Panc1 (cell line): Measurements from ENCODE around the gene EPN1. TPM values are rescaled to one million over a fixed set of nuclear protein-coding genes. Genes with fewer than 3 reads are reported as not detected.

Experiments
- ATAC-seq: fragments of 200-7000 bp; cut with Tn5 transposase; 2 replicates; pipeline ENCODE4 v1.9.1; 2020; ENCODE audit warnings: mild to moderate bottlenecking, moderate library complexity
- BruUV-seq: library from RNA; stranded (reverse); fragments of 400-500 nt; replicated peaks from 2 replicates; lab custom pipeline; 2021; lab: Mats Ljungman, UMichigan
- CTCF ChIA-PET: fragments of 300-600 bp; sonication (Branson Sonifier 250); formaldehyde crosslinking; loops from one replicate; lab custom pipeline; 2022; ENCODE audit warnings: antibody characterized with exemption; lab: Charles Lee
- POLR2A ChIA-PET: fragments of 300-600 bp; sonication (Branson Sonifier 250); formaldehyde crosslinking; loops from one replicate; lab custom pipeline; 2022; ENCODE audit warnings: antibody characterized with exemption; lab: Charles Lee
- DNase-seq: peaks from one replicate; pipeline ENCODE4 v3.0.0-alpha.2; 2010; ENCODE audit warnings: low read depth, low spot score
- H3K27ac ChIP-seq: 2 replicates; pipeline ENCODE4 v1.5.1; 2011; ENCODE audit warnings: mild to moderate bottlenecking, low read length, inconsistent platforms
- H3K27me3 ChIP-seq: fragments of 200-500 bp; sonication (Bioruptor generic); 2 replicates; pipeline ENCODE4 v1.6.0; 2014; ENCODE audit warnings: low read length, inconsistent platforms; ENCODE audit not compliant: control insufficient read depth, insufficient read depth
- H3K36me3 ChIP-seq: fragments of 200-500 bp; sonication (Bioruptor generic); 2 replicates; pipeline ENCODE4 v1.5.1; 2014; ENCODE audit warnings: inconsistent platforms, mild to moderate bottlenecking, low read length, moderate library complexity; ENCODE audit not compliant: control insufficient read depth, insufficient read depth
- H3K4me1 ChIP-seq: 2 replicates; pipeline ENCODE4 v1.5.1; 2011; ENCODE audit warnings: inconsistent platforms, mild to moderate bottlenecking, low read length, moderate library complexity; ENCODE audit not compliant: control insufficient read depth, insufficient read depth
- H3K4me3 ChIP-seq, 2 experiments: 2 replicates each; pipeline ENCODE4 v1.5.1; 2011 to 2012; ENCODE audit warnings: low read depth in 2 of 2, low read length in 2 of 2, mild to moderate bottlenecking in 2 of 2, inconsistent platforms in 1 of 2, moderate library complexity in 1 of 2
- H3K9me3 ChIP-seq: fragments of 200-500 bp; sonication (Bioruptor generic); 2 replicates; pipeline ENCODE4 v1.5.1; 2014; ENCODE audit warnings: low read depth, mild to moderate bottlenecking, inconsistent platforms, low read length, moderate library complexity; ENCODE audit not compliant: control insufficient read depth, insufficient read depth
- POLR2AphosphoS5 ChIP-seq: IDR thresholded peaks from 2 replicates; pipeline ENCODE4 v1.6.1; 2012; ENCODE audit warnings: mild to moderate bottlenecking, low read depth, low read length, moderate library complexity
- SIN3A ChIP-seq: IDR thresholded peaks from 2 replicates; pipeline ENCODE4 v1.6.1; 2012; ENCODE audit warnings: low read depth, mild to moderate bottlenecking, low read length, moderate library complexity, borderline replicate concordance; ENCODE audit not compliant: insufficient read depth
- TCF7L2 ChIP-seq: IDR thresholded peaks from 2 replicates; pipeline ENCODE4 v1.6.1; 2011; ENCODE audit warnings: mild to moderate bottlenecking, low read depth, low read length, inconsistent platforms
- in situ Hi-C: cut with HindIII; loops from 2 replicates; pipeline ENCODE4 v1.10.0; 2016; ENCODE audit warnings: low sequenced_read_pairs, low pct_unique_long_range_greater_than_20kb
- intact Hi-C: fragments of 100-400 bp; cut with micrococcal nuclease; formaldehyde crosslinking; loops from one replicate; pipeline ENCODE4 v1.10.0; 2022; ENCODE audit not compliant: unreplicated experiment
- total RNA-seq: library from RNA; stranded (reverse); gene quantifications from one replicate; pipeline ENCODE4 v1.2.1, GENCODE V29; 2021; ENCODE audit not compliant: unreplicated experiment
- TF ChIP-seq, protein P1 (sequence below): fragments of 450-650 bp; IDR thresholded peaks from 2 replicates; pipeline ENCODE4 v1.5.1; 2017; ENCODE audit warnings: mild to moderate bottlenecking
- TF ChIP-seq, protein P2 (sequence below), 2 experiments: IDR thresholded peaks; 2 replicates each; pipeline ENCODE4 v1.6.1; 2011 to 2012; ENCODE audit warnings: low read depth in 2 of 2, control low read depth in 1 of 2, low read length in 1 of 2, mild to moderate bottlenecking in 1 of 2, moderate library complexity in 1 of 2; ENCODE audit not compliant: insufficient read depth in 1 of 2

Gene EPN1
- total RNA-seq, 1 experiment from 2014 or later, result 361 TPM

DNA sequence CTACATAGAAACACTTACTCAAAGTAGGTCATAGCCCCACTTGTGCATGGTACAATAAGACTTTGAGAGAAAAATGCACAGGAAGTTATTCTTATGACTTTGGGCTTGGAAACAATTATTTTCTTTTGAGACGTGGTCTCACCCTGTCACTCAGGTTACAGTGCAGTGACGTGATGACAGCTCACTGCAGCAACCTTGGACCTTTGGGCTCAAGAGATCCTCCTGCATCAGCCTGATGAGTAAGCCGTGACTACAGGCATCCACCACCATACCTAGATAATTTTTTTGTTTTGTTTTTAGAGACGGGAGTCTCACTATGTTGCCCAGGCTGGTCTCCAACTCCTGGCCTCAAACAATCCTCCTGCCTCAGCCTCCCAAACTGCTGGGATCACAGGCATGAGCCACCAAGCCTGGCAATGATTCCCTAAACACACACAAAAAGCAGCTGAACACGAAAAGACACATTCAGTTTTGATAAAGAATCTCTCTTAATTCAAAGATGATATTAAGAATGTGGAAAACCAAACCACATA lies 45.3 kb downstream of the EPN1 start:
- in situ Hi-C loops, result no loop called here
- BruUV-seq, result no TSS peak
- no peak for ATAC-seq

DNA sequence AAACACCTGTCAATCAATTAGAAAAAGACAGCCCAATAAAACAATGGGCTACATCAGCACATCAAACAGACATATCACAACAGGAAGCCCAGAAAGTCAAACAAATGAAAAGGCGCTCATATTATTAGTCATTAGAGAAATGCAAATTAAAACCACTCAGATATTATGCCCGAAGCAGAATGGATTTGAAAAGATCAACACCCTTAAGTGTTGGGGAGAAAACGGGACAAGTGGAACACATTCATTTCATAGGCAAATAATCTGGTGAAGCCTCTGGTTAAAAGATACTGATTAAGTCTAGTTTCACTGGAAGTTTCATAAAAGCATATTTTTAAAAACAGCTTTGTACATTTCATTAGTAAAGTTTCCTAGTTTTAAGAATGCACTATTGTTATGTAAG lies 45.8 kb downstream of the EPN1 start:
- peaks cover 4% of the 10 kb centered on the region; the same call in 1 of the 2 replicates for H3K9me3 ChIP-seq
- no peaks in the 10 kb centered on the region for H3K36me3 ChIP-seq
- CTCF ChIA-PET, result no interaction called here
- intact Hi-C loops (no loop called here), in situ Hi-C loops (no loop called here)
- no peak overlapping the region for H3K4me3 ChIP-seq
- POLR2A ChIA-PET, result interaction anchor here (0.6 kb wide), 1 partner anchor 729 kb away, joined by 7 read pairs; no protein-coding TSS in a partner anchor
- TF ChIP-seq, protein P1, sequence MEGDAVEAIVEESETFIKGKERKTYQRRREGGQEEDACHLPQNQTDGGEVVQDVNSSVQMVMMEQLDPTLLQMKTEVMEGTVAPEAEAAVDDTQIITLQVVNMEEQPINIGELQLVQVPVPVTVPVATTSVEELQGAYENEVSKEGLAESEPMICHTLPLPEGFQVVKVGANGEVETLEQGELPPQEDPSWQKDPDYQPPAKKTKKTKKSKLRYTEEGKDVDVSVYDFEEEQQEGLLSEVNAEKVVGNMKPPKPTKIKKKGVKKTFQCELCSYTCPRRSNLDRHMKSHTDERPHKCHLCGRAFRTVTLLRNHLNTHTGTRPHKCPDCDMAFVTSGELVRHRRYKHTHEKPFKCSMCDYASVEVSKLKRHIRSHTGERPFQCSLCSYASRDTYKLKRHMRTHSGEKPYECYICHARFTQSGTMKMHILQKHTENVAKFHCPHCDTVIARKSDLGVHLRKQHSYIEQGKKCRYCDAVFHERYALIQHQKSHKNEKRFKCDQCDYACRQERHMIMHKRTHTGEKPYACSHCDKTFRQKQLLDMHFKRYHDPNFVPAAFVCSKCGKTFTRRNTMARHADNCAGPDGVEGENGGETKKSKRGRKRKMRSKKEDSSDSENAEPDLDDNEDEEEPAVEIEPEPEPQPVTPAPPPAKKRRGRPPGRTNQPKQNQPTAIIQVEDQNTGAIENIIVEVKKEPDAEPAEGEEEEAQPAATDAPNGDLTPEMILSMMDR, result no peak
- TF ChIP-seq, protein P2, sequence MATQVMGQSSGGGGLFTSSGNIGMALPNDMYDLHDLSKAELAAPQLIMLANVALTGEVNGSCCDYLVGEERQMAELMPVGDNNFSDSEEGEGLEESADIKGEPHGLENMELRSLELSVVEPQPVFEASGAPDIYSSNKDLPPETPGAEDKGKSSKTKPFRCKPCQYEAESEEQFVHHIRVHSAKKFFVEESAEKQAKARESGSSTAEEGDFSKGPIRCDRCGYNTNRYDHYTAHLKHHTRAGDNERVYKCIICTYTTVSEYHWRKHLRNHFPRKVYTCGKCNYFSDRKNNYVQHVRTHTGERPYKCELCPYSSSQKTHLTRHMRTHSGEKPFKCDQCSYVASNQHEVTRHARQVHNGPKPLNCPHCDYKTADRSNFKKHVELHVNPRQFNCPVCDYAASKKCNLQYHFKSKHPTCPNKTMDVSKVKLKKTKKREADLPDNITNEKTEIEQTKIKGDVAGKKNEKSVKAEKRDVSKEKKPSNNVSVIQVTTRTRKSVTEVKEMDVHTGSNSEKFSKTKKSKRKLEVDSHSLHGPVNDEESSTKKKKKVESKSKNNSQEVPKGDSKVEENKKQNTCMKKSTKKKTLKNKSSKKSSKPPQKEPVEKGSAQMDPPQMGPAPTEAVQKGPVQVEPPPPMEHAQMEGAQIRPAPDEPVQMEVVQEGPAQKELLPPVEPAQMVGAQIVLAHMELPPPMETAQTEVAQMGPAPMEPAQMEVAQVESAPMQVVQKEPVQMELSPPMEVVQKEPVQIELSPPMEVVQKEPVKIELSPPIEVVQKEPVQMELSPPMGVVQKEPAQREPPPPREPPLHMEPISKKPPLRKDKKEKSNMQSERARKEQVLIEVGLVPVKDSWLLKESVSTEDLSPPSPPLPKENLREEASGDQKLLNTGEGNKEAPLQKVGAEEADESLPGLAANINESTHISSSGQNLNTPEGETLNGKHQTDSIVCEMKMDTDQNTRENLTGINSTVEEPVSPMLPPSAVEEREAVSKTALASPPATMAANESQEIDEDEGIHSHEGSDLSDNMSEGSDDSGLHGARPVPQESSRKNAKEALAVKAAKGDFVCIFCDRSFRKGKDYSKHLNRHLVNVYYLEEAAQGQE (IDR thresholded peaks at IDR 0.05; ENCODE audit: insufficient read depth in 1 of 2, low read depth in 2 of 2, low read length in 1 of 2), result no peak
- TF ChIP-seq TCF7L2, result no peak
- no peak for TF ChIP-seq SIN3A
- no peak for TF ChIP-seq POLR2AphosphoS5
- H3K4me1 ChIP-seq, result no peaks in the 10 kb centered on the region
- DNase-seq, result no peak
- BruUV-seq, result no TSS peak
- no peak overlapping the region for H3K27ac ChIP-seq
- ATAC-seq, result no peak
- H3K27me3 ChIP-seq, result peaks cover 22% of the 10 kb centered on the region

More for the DNA sequence above, 45.3 kb downstream of the EPN1 start:
- TF ChIP-seq, protein P2 (IDR thresholded peaks at IDR 0.05; ENCODE audit: insufficient read depth in 1 of 2, low read depth in 2 of 2, low read length in 1 of 2), result no peak
- TF ChIP-seq, protein P1, result no peak
- TF ChIP-seq TCF7L2, result no peak
- no peak for TF ChIP-seq SIN3A
- no peak for TF ChIP-seq POLR2AphosphoS5
- intact Hi-C loops, result no loop called here
- no peak for DNase-seq
- no peaks in the 10 kb centered on the region for H3K36me3 ChIP-seq
- POLR2A ChIA-PET, result interaction anchor here (0.6 kb wide), 1 partner anchor 729 kb away, joined by 7 read pairs; no protein-coding TSS in a partner anchor
- H3K27ac ChIP-seq, result no peak overlapping the region
- peaks cover 4% of the 10 kb centered on the region; the same call in 1 of the 2 replicates for H3K9me3 ChIP-seq
- no peak overlapping the region for H3K4me3 ChIP-seq
- CTCF ChIA-PET, result no interaction called here
- peaks cover 25% of the 10 kb centered on the region for H3K27me3 ChIP-seq
- H3K4me1 ChIP-seq, result no peaks in the 10 kb centered on the region
